CD4-positive, alpha-beta T cell treated with Interleukin-2 at 100 ng/mL for 4 hours (primary cell): Measurements from ENCODE around the gene PAFAH1B2.

Experiments used
- DNase-seq: peaks from one replicate; pipeline ENCODE4 v3.0.0-alpha.2; 2020; ENCODE audit warnings: low spot score

Gene PAFAH1B2

DNA sequence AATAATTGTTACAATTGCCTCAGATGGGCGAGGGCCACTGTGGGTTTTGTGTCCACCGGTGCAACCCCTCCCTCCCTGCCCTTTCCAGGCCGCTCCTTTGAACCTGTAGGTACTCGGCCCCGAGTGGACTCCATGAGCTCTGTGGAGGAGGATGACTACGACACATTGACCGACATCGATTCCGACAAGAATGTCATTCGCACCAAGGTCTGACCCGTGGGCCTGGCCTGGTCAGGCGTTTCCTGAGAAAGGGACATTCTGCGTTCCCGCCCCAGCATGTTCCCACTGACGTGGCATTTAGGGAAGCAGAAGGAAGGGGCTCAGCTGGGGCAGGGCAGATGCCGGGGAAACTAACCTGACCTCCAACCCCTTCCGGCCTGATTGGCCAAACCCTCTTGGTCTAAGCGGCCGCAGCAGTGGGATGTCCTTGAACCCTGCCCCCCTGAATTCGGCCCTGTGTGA, 44.6 kb downstream of the PAFAH1B2 start:
- DNase-seq: no peak

DNA sequence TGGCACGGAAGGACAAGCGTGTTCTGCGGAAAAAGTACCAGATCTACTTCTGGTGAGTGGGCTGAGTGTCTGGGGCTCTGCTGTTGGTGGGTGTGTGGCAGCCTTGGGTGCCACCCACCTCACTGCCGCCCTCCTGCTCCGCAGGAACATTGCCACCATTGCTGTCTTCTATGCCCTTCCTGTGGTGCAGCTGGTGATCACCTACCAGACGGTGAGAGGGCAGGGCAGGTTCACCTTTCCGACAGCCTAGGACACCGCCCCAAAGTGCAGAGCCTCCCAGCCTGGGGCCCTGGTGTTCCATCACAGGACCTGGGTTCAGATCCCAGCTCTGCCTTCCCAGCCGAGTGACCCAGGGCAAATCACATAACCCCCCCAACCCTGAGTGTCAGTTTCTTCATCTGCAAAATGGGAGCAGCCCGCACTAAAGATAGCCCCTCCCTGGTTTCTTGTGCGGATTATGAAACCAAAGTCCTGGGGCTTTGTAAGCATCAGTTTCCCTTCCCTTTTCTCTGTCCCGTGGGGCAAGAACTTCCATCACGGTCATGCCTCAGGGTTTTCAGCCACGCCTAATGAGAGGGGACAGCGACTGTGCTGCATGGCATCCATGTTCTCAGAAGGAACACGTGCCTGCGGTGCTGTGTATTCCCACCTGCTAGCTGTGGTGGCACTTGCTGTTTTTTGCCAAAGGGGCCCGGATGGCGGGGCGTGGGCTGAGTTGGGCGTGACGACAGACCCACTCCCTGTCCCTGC, 45.3 kb downstream of the PAFAH1B2 start:
- DNase-seq: no peak

DNA sequence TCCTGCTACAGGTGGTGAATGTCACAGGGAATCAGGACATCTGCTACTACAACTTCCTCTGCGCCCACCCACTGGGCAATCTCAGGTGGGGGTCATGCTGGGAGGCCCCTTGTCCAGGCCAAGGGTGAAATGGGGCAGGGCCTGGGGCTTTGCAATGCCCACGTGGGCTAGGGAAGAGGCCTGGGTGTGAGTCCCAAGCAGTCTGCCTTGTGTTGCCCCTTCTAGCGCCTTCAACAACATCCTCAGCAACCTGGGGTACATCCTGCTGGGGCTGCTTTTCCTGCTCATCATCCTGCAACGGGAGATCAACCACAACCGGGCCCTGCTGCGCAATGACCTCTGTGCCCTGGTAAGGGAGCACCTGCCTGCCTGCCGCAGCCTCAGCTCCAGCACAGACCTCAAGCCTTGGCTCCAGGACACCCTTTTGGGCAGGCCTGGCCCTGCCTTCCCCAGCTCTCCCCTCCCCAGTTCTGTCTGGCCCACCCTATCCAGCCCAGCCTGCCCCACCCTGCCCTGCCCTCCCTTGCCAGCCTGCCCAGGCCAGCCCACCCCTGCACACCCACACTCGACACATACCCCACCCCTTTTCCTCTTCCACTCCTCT, 46.0 kb downstream of the PAFAH1B2 start:
- DNase-seq: no peak

- DNase-seq: no peak
Measured at GRCh38 chr11:117191680-117192400, 47.8 kb downstream of the PAFAH1B2 start.

DNA sequence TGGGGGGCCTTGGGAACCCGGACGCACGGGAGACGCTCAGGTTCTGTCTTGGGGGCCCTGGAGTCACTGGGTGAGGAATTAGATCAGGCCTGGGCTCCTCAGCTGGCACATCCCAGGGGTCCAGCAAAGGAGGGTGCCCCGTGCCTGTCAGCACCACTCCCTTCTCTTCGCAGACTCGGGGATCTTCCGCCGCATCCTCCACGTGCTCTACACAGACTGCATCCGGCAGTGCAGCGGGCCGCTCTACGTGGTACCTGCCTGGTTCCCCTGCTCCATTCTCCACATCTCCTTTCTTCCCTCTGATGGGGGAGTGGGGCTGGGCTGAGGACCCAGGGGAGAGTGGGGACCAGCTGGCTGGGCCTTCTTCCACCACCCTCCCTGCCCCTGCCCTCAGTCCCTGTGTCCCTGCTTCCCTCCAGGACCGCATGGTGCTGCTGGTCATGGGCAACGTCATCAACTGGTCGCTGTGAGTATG, 48.4 kb downstream of the PAFAH1B2 start:
- DNase-seq: no peak

DNA sequence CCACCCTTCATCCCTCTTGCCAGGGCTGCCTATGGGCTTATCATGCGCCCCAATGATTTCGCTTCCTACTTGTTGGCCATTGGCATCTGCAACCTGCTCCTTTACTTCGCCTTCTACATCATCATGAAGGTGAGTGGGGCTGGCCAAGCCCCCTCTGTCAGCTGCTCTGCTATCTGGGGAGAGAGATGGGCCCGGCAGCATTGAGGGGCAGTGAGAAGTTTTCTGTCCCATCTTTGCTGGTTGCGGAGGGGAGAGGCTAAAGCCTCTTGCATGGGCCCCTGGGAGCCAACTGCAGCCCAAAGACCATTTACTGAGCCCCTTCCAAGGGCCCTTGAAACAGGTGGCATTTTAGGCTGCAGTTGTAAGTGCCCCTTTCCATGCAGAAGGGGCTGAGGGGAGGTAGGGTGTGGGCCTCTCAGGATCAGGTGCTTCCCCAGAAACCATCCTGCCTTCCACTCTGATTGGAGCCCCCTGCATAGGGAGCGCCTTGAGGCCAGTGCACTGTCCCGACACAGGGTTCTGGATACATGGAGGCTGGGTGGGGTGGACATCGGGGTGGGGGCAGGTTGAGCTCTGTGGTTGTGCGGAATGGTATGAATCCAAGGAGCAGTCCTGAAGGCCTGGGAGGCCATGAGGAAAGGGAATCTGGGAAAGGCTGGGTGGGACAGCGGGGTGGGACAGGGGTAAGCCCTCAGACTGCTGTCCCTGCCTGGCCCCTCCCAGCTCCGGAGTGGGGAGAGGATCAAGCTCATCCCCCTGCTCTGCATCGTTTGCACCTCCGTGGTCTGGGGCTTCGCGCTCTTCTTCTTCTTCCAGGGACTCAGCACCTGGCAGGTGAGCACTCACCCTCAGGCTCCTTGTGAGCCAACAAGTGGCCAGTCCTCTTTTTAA, 49.3 kb downstream of the PAFAH1B2 start:
- no peak for DNase-seq

DNA sequence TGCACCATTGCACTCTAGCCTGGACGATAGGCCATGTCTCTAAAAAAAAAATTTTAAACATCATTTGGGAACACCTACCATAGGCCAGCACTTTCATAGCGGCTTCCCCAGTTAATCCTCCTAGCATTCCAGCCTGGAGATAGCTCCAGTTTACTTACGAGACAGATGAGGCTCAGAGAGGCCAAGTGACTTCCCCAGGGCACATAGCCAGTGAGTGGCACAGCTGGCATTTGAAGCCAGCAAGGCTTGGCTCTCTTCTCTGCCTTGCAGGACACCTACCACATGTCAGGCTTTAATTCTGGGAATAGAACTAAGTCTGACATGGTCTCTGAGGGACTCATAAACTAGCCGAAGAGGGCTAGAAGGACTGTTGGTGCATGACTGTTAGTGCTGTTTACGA, 50.2 kb downstream of the PAFAH1B2 start:
- no peak for DNase-seq

DNA sequence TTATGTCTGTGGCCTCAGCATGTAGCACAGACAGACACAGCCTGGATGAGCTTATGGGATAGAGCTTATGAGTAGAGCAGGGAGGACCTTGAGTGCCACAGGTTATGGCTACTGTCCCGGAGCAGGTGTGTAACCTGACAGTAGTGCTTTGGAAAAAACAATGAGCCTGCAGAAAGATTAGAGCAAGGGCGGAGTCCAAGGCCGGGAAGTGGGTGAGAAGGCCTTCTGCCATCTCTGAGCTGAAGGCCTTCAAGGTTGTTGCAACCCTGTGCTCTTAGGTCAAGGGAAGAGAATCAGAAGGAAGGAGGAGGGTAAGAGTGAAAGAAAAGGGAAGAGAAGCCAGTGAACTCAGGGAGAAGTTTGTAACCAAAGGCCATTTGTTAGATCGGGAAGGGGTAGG, 51.2 kb downstream of the PAFAH1B2 start:
- no peak for DNase-seq

DNA sequence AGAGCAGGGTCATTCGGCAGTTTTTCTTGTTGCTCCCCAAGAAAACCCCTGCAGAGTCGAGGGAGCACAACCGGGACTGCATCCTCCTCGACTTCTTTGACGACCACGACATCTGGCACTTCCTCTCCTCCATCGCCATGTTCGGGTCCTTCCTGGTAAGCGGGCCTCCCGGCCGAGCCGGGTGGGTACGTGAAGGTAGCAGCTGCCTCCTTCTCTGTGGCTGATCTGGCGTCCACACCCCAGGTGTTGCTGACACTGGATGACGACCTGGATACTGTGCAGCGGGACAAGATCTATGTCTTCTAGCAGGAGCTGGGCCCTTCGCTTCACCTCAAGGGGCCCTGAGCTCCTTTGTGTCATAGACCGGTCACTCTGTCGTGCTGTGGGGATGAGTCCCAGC, 51.7 kb downstream of the PAFAH1B2 start:
- no peak for DNase-seq

- DNase-seq: no peak
Measured at GRCh38 chr11:117197006-117197405, 52.9 kb downstream of the PAFAH1B2 start.

DNA sequence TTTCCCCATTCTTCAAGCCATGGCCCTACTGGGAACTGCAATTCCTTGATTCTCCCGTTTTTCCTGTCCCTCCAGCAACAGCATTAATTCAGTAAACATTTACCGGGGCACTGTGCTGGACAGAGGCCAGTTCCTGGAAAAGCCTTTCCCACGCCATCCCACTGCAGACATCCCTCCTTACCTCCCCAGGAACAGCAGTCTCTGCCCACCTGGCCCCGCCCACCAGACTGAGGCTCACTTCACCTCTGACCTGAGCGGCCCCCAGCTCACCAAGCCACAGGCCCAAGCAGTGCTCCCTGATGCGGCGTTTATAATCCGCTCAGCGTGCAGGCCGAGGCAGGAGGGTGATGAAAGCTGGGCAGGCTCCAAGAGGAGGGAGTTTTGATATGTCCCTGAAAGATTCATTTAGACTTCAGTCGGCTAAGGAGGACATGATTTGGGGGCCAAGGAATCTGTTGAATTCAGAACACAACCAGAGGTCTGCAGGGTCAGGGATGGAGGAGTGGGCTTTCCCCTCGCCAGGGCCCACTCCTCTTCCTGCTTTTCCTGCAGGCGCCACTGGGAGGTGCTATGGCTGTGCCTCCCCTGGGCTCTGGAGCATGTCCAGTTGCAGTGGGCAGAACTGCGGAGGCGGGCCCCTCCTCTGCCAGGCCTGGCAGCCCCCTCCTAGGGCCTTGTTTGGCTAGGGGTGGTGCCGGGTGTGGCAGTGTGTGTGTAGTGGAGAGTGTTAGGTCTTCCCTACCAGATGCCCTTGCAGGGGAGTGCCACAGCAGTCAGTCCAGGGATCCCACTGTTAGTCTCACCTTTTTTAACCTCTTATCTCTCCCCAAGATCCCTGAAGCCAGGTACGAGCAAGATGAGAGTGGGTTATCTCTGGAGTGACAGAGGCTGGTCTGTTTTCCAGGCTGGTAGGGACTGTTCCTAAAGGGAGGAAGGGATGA, 53.7 kb downstream of the PAFAH1B2 start:
- DNase-seq: no peak

GRCh38 chr11:117198613-117199012, 54.5 kb downstream of the PAFAH1B2 start:
- DNase-seq: no peak

- no peak for DNase-seq
Measured at GRCh38 chr11:117199053-117199915, 55.2 kb downstream of the PAFAH1B2 start, which contains the start of gene TAGLN. TSS of gene TAGLN (plus strand) at chr11:117199370. CDS start at chr11:117203014, 3,644 bp downstream.

- no peak for DNase-seq
Measured at GRCh38 chr11:117199916-117200812, 56.1 kb downstream of the PAFAH1B2 start.

DNA sequence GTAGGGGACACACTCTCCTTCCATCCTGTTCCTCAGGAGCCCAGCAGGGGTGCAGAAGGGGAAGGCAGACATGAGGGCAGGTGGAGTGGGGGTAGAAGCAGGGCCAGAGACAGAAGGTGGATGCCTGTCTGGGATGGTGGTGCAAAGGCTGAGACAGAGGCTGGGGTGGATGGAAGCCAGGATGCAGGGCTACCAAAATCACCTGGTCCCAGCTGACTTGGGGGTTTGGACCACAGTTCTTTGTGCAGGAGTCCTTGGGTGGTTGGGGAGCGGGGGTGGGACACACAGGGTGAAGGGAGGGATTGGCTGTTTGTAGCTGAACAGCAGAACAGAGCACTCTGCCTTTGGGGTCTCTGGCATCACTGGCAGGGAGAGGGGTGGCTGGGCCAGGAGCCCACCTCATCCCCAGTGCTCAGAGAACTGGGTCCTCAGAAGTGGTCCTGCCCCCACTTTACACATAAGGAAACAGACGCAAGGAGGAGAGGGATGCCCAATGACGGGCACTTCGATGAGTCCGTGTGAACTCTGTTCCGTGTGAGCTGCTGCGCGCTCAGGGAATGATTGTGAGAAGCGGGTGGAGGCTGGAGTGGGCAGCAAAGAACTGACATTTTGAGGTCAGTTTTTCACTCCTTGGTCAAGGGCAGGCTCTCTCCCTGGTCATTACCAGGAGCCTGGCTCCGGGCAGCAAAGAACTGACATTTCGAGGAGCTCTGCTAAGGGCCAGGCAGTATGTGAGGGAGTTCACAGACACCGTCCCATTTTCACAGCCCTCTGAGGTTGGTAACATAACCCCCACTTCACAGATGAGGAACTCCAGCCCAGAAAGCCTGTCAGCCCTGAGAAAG, 56.9 kb downstream of the PAFAH1B2 start:
- DNase-seq: no peak

DNA sequence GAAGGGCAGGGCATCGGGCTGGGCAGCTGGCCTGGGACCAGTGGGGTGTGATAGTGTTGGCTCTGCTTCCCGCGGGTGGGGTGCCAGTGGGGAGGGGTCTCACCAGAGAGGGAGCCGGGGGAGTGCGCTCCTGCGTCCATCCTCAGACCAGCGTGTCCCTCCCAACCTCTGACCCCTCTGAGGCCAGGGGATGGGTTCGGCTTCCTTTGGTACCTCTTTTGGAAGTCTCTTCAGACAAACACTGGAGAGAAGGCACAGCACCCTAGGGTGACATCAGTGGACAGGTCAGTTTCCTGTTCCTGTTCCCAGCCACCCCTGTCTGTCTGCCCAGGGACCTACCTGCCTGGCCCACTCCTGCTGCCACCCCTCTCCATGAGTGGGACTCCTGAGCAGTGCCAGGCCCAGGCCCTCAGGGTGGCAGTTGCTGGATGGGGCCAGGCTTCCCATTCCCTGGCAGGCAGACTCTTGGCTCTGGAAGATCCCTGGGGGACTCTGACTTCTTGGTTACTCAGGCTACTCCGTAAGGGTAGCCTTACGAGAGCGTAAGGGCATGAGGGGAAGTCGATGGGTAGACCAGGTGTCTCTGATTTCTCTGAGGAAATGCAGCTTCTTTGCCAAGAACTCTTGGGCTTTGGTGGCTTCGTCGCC, 57.7 kb downstream of the PAFAH1B2 start:
- DNase-seq: no peak

GRCh38 chr11:117202386-117203068, 58.4 kb downstream of the PAFAH1B2 start:
- DNase-seq: no peak
